Loucy (cell line): ENCODE results near the gene ARHGAP26.

Experiments
- CTCF ChIP-seq: fragments of 200-600 bp; sonication (generic); conservative IDR thresholded peaks from 2 replicates; pipeline ENCODE4 v1.5.1; 2014; ENCODE audit warnings: mild to moderate bottlenecking, antibody characterized with exemption, low read length
- EZH2phosphoT487 ChIP-seq: fragments of 200-600 bp; IDR thresholded peaks from 2 replicates; pipeline ENCODE4 v1.6.1; 2018; ENCODE audit warnings: antibody characterized with exemption, mild to moderate bottlenecking, moderate library complexity, borderline replicate concordance

DNA sequence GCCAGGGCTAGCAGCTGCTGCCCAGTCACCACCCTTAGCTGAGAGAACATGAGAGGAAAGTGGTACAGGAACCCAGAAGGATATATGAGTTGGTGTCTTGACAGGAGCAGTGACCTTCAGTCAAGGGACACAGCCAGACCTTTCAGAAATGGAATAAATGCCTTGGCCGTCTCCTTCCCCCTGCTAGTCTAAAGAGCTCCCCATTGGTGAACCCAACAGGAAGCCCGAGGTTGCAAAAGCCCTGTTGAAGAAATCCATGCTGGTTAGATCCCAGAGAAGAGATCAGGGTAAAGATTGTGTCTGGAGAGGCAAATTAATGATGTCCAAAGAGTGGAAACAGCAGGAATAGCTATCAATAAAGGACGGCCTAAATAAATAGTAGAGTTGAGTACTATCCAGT is 388.9 kb downstream of the ARHGAP26 start:
- TF ChIP-seq CTCF (no peak), EZH2phosphoT487 (no peak)
